Measurements from ENCODE around the gene ZNF609. TPM values are rescaled to one million over a fixed set of nuclear protein-coding genes. Genes with fewer than 3 reads are reported as not detected.
A peak's percentile ranks its signal among the peaks of the same experiment; 100 is the strongest.

The ZNF609 gene
- total RNA-seq, 1 donor from 2014 or later: 75.3 TPM

- H3K27ac Mint-ChIP-seq: no peak overlapping the region
- H3K4me1 Mint-ChIP-seq (ENCODE audit: low read depth): peaks cover 11% of the 10 kb centered on the region
- no peak for DNase-seq (ENCODE audit: low spot score, unreplicated experiment)
- no peak for TF ChIP-seq CTCF (IDR thresholded peaks at IDR 0.05; ENCODE audit: unreplicated experiment)
- H3K9me3 Mint-ChIP-seq (ENCODE audit: low read depth): peaks cover 9% of the 10 kb centered on the region
- no peaks in the 10 kb centered on the region for H3K27me3 Mint-ChIP-seq
- H3K36me3 Mint-ChIP-seq (ENCODE audit: insufficient read depth): peaks cover 16% of the 10 kb centered on the region
- H3K4me3 Mint-ChIP-seq (ENCODE audit: low read depth): no peak overlapping the region
Observed at GRCh38 chr15:64581408-64581761, 121.0 kb downstream of the ZNF609 start.

GRCh38 chr15:64582202-64582601 lies 121.8 kb downstream of the ZNF609 start:
- no peak for DNase-seq (ENCODE audit: low spot score, unreplicated experiment)
- Mint-ChIP-seq H3K27ac (peak overlapping the region; percentile 57), H3K4me1 (ENCODE audit: low read depth) (peaks cover 17% of the 10 kb centered on the region), H3K9me3 (ENCODE audit: low read depth) (peaks cover 9% of the 10 kb centered on the region), H3K27me3 (no peaks in the 10 kb centered on the region), H3K4me3 (ENCODE audit: low read depth) (no peak overlapping the region), H3K36me3 (ENCODE audit: insufficient read depth) (peaks cover 16% of the 10 kb centered on the region)
- no peak for TF ChIP-seq CTCF (IDR thresholded peaks at IDR 0.05; ENCODE audit: unreplicated experiment)

- no peak for TF ChIP-seq CTCF (IDR thresholded peaks at IDR 0.05; ENCODE audit: unreplicated experiment)
Observed at GRCh38 chr15:64583519-64583918, 123.1 kb downstream of the ZNF609 start.

GRCh38 chr15:64583983-64584382 lies 123.6 kb downstream of the ZNF609 start:
- Mint-ChIP-seq H3K36me3 (ENCODE audit: insufficient read depth) (peaks cover 14% of the 10 kb centered on the region), H3K4me1 (ENCODE audit: low read depth) (peaks cover 20% of the 10 kb centered on the region), H3K27me3 (no peaks in the 10 kb centered on the region), H3K9me3 (ENCODE audit: low read depth) (peaks cover 9% of the 10 kb centered on the region), H3K4me3 (ENCODE audit: low read depth) (no peak overlapping the region), H3K27ac (no peak overlapping the region)
- DNase-seq (ENCODE audit: low spot score, unreplicated experiment): no peak
- no peak for TF ChIP-seq CTCF (IDR thresholded peaks at IDR 0.05; ENCODE audit: unreplicated experiment)

More at GRCh38 chr15:64583519-64583918, 123.1 kb downstream of the ZNF609 start:
- Mint-ChIP-seq H3K4me3 (ENCODE audit: low read depth) (no peak overlapping the region), H3K27me3 (no peaks in the 10 kb centered on the region), H3K36me3 (ENCODE audit: insufficient read depth) (peaks cover 16% of the 10 kb centered on the region), H3K9me3 (ENCODE audit: low read depth) (peaks cover 9% of the 10 kb centered on the region), H3K27ac (peak overlapping the region; percentile 29), H3K4me1 (ENCODE audit: low read depth) (peaks cover 18% of the 10 kb centered on the region)
- no peak for DNase-seq (ENCODE audit: low spot score, unreplicated experiment)

GRCh38 chr15:64586259-64586870 lies 126.0 kb downstream of the ZNF609 start:
- TF ChIP-seq CTCF (IDR thresholded peaks at IDR 0.05; ENCODE audit: unreplicated experiment): no peak
- H3K36me3 Mint-ChIP-seq (ENCODE audit: insufficient read depth): peaks cover 3% of the 10 kb centered on the region
- no peak overlapping the region for H3K27ac Mint-ChIP-seq
- H3K4me1 Mint-ChIP-seq (ENCODE audit: low read depth): peaks cover 29% of the 10 kb centered on the region
- no peak for DNase-seq (ENCODE audit: low spot score, unreplicated experiment)
- H3K27me3 Mint-ChIP-seq: no peaks in the 10 kb centered on the region
- H3K4me3 Mint-ChIP-seq (ENCODE audit: low read depth): no peak overlapping the region
- H3K9me3 Mint-ChIP-seq (ENCODE audit: low read depth): no peaks in the 10 kb centered on the region

Data from progenitor cell of endocrine pancreas (in vitro differentiated cells).